ENCODE measurements around the gene RPTOR. TPM values are rescaled to one million over a fixed set of nuclear protein-coding genes. Genes with fewer than 3 reads are reported as not detected.

The RPTOR gene
- total RNA-seq, 1 donor from 2014 or later: 32.0 TPM

DNA sequence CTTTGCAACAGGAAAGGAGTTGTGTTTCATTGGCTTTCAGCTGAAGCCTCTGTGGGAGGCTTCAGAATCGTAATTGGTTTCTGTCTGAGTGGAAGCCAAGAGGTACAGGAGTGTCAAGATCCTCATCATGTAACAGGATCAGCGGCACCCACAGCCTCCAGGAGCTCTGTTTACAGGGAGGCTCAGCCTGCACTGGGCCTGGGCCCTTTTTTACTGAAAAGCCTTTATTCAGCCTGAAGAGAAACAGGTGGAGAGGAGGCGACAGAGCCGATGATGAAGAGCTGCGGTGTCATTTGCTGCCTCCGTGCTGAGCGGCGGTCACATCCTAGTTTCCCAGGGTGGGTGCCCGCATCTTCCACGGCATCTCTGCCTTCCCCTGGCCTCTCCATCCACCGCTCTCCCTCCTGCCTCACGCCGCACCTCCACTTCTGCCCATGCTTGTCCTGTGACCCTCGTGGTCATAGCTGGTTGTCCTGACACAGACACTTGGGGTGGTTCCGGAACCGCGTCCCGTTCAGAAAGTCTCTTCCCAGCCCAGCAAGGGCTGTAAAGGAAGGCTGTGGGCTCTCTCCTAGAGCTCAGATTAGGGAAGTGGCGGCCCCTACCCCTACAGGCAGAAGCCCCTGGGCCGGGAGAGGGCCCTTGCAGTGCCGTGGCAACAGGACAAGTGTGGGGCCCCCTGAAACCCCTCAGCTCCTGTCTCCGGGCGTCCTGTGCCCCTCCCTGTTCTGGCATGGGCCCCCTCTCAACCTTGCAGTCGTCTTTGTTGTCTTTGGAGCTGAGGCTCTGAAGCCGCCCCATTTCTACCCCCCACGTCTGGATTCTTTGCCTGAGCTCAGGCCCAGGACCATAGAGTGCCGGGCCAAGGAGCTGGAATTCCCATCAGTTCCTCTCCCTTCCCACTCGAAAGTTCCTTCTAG lies 393.1 kb downstream of the RPTOR start:
- TF ChIP-seq, protein P1, sequence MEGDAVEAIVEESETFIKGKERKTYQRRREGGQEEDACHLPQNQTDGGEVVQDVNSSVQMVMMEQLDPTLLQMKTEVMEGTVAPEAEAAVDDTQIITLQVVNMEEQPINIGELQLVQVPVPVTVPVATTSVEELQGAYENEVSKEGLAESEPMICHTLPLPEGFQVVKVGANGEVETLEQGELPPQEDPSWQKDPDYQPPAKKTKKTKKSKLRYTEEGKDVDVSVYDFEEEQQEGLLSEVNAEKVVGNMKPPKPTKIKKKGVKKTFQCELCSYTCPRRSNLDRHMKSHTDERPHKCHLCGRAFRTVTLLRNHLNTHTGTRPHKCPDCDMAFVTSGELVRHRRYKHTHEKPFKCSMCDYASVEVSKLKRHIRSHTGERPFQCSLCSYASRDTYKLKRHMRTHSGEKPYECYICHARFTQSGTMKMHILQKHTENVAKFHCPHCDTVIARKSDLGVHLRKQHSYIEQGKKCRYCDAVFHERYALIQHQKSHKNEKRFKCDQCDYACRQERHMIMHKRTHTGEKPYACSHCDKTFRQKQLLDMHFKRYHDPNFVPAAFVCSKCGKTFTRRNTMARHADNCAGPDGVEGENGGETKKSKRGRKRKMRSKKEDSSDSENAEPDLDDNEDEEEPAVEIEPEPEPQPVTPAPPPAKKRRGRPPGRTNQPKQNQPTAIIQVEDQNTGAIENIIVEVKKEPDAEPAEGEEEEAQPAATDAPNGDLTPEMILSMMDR (IDR thresholded peaks at IDR 0.05; ENCODE audit: insufficient read depth, low read depth, low read length): no peak
- no peak for TF ChIP-seq EZH2 (IDR thresholded peaks at IDR 0.05; ENCODE audit: insufficient read depth, low read length)
- no peak overlapping the region for H3K27ac ChIP-seq (ENCODE audit: low read depth, low read length)
- H3K4me2 ChIP-seq (ENCODE audit: low read length): peak overlapping the region; percentile 8
- no peak for FAIRE-seq
- no peaks in the 10 kb centered on the region for H3K9me3 ChIP-seq (ENCODE audit: insufficient read depth, low read depth, low read length)
- no peak overlapping the region for H3K4me3 ChIP-seq (ENCODE audit: insufficient read depth, low read depth, low read length)
- H3K4me1 Mint-ChIP-seq (ENCODE audit: low read depth, unreplicated experiment): peaks cover 9% of the 10 kb centered on the region
- no peak for DNase-seq (ENCODE audit: low read depth)
- H3K27me3 ChIP-seq (ENCODE audit: insufficient read depth, low read length): peaks cover 4% of the 10 kb centered on the region
- no peak overlapping the region for H3K27ac Mint-ChIP-seq (ENCODE audit: unreplicated experiment)
- H3K4me1 ChIP-seq (ENCODE audit: insufficient read depth, low read length): peaks cover 11% of the 10 kb centered on the region
- H3K9ac ChIP-seq (ENCODE audit: low read length): no peak overlapping the region
- H3K36me3 ChIP-seq (ENCODE audit: insufficient read depth, low read length): peaks cover 2% of the 10 kb centered on the region
- peaks cover 9% of the 10 kb centered on the region for H3K36me3 Mint-ChIP-seq (ENCODE audit: low read depth, unreplicated experiment)
- H3K79me2 ChIP-seq (ENCODE audit: insufficient read depth, low read length): no peaks in the 10 kb centered on the region
- peaks cover 4% of the 10 kb centered on the region for H3K27me3 Mint-ChIP-seq (ENCODE audit: low read depth, unreplicated experiment)
- no peak overlapping the region for H2AFZ ChIP-seq (ENCODE audit: low read depth, low read length)
- H3K9me3 Mint-ChIP-seq (ENCODE audit: unreplicated experiment): no peaks in the 10 kb centered on the region
- H3K4me3 Mint-ChIP-seq (ENCODE audit: unreplicated experiment): no peak overlapping the region
- peaks cover 11% of the 10 kb centered on the region for H4K20me1 ChIP-seq (ENCODE audit: insufficient read depth, low read length)

DNA sequence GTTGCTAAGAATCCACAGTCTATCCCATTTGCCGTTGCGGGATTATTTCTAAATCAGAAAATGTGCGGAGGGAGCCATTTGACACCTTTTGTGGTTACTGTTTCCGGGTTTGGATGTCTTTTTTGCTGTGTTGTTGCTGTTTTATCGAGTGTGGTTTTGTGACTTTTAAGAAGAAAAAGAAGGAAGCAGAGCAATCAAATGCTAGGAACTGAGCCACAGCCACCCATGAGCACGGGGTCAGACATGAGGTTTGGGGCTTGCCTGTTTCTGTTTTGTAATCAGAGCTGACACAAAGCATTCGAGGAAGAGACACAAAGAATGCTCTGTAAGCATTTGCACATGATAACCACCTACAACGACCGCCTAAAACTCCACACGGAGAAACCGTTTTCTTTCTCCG lies 393.9 kb downstream of the RPTOR start:
- no peaks in the 10 kb centered on the region for H3K9me3 Mint-ChIP-seq (ENCODE audit: unreplicated experiment)
- no peak overlapping the region for H3K27ac ChIP-seq (ENCODE audit: low read depth, low read length)

More for the DNA sequence above, 393.9 kb downstream of the RPTOR start:
- peaks cover 2% of the 10 kb centered on the region for H3K36me3 ChIP-seq (ENCODE audit: insufficient read depth, low read length)
- H3K27ac Mint-ChIP-seq (ENCODE audit: unreplicated experiment): no peak overlapping the region
- FAIRE-seq (no peak), DNase-seq (ENCODE audit: low read depth) (peak; percentile 16)
- no peak overlapping the region for H3K9ac ChIP-seq (ENCODE audit: low read length)
- peaks cover 11% of the 10 kb centered on the region for H4K20me1 ChIP-seq (ENCODE audit: insufficient read depth, low read length)
- peaks cover 4% of the 10 kb centered on the region for H3K27me3 Mint-ChIP-seq (ENCODE audit: low read depth, unreplicated experiment)
- no peak overlapping the region for H3K4me3 Mint-ChIP-seq (ENCODE audit: unreplicated experiment)
- peaks cover 4% of the 10 kb centered on the region for H3K27me3 ChIP-seq (ENCODE audit: insufficient read depth, low read length)
- no peaks in the 10 kb centered on the region for H3K9me3 ChIP-seq (ENCODE audit: insufficient read depth, low read depth, low read length)
- peak overlapping the region; percentile 8 for H3K4me2 ChIP-seq (ENCODE audit: low read length)
- H3K4me1 Mint-ChIP-seq (ENCODE audit: low read depth, unreplicated experiment): peaks cover 6% of the 10 kb centered on the region
- TF ChIP-seq, protein P1 (IDR thresholded peaks at IDR 0.05; ENCODE audit: insufficient read depth, low read depth, low read length): no peak
- no peak for TF ChIP-seq EZH2 (IDR thresholded peaks at IDR 0.05; ENCODE audit: insufficient read depth, low read length)
- no peak overlapping the region for H3K4me3 ChIP-seq (ENCODE audit: insufficient read depth, low read depth, low read length)
- H3K36me3 Mint-ChIP-seq (ENCODE audit: low read depth, unreplicated experiment): peaks cover 9% of the 10 kb centered on the region
- H3K79me2 ChIP-seq (ENCODE audit: insufficient read depth, low read length): no peaks in the 10 kb centered on the region
- peaks cover 15% of the 10 kb centered on the region for H3K4me1 ChIP-seq (ENCODE audit: insufficient read depth, low read length)
- no peak overlapping the region for H2AFZ ChIP-seq (ENCODE audit: low read depth, low read length)
